DMS79 (cell line): ENCODE measurements around the gene NSMCE1.

ENCODE experiments used
- DNase-seq: peaks from one replicate; lab custom pipeline; 2025; lab: John Stamatoyannopoulos, UW

The NSMCE1 gene

GRCh38 chr16:27193300-27193990 lies 75.1 kb downstream of the NSMCE1 start:
- no peak for DNase-seq

GRCh38 chr16:27191352-27191924 lies 77.1 kb downstream of the NSMCE1 start:
- no peak for DNase-seq

DNA sequence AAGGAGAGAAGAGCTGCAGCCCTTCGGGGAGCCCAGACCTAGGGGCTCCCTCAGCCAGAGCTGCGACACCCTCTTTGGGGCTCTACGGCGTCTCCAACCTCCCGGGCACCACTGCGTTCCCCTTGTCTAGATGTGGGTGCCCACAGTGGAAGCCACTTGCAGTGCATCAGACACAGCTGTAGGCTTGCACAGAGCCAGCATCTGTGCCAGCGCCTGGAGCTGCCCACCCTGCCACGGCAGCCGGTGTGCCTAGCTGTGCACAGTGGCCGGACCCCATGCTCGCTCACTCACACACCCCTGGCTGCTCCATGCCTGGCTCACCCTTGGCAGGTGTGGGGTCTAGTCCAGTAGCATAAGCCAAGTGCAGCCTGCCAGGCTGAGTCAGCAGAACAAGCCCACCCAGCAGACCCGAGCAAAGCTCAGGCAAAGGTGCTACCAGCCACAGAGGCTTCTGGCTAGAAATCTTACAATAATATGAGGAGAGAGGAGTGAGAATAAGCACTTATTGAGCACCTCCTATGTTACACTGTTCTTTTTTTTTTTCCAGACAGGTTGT lies 78.2 kb downstream of the NSMCE1 start:
- no peak for DNase-seq

GRCh38 chr16:27189335-27189972 lies 79.1 kb downstream of the NSMCE1 start:
- no peak for DNase-seq

DNA sequence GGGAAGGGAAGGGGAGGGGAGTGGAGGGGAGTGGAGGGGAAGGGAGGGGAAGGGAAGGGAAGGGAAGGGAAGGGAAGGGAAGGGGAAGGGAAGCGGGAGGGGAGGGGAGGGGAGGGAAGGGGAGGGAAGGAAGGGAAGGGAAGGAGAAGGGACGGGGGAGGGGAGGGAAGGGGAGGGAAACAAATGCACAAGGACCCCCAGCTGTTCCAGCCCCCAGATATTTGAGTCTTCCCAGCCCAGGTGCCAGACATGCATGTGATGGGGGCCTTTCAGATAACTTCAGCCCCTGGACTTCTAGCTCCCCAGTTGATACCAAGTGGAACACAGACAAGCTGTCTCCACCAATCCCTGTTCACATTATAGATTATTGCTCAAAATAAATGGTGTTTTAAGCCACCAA lies 79.9 kb downstream of the NSMCE1 start:
- DNase-seq: no peak

DNA sequence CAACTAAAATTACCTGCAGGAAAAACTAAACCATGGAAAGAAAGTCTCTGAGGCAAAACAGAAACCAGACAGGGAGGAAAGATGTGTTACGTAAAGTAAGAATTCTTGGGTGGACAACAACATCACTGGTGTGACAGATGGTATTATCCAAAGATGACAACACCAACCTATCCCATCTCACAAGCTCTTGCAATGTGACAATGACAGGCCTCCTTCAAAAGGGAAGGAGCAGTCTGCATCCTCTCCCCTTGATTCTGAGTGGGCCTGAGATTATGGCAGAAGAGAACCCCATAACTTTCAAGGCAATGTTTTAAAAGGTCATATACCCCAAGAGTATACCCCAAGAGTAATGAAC lies 82.8 kb downstream of the NSMCE1 start:
- no peak for DNase-seq

DNA sequence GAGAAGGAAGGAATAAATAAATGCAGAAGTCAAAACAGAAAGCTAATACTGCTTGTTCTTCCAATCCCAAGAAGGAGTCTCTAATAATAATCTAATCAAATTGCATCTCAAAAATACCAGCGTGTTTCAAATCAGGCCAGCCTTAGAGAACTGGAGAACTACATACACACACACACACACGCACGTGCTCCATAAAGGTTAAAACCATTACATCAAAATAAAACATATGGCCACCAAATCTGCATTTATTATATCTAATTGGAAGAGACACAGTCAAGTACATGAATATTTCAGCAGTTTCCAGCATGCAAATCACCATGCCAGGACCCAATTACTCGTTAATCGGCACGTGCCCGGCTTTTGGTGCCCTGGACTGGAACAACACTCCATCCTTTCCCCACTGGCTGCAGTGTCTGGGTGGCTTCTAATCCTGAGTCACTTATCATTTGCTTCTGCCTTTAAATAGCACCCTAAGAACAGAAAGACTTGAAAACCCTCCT lies 85.6 kb downstream of the NSMCE1 start:
- no peak for DNase-seq

GRCh38 chr16:27181019-27181790 lies 87.4 kb downstream of the NSMCE1 start:
- DNase-seq: no peak

DNA sequence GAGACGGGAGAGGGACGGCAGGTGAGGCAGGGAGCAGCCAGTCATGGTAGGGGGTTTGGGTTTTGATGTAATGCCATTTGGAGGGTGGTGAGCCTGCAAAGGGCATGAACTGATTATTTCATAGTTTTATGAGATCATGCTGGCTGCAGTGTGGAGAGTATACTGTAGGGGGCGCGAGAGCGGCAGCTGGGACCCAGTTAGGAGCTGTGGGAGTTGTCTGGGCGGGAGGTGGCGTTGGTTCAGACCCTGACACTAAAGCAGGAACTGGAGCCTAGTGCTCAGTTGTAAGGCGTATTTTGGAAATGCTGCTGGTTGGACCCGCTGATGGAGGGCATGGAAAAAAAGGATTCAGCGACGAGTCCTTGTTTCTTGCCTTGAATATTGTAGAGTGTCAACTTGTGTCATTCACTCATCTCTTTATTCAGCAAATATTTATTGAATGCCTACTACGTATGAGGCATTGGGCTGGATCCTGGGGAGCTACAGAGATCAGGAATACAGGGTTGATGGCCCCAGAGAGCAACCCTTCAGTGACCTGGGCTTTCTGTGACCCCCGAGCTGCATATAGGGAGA lies 89.0 kb downstream of the NSMCE1 start:
- DNase-seq: no peak

DNA sequence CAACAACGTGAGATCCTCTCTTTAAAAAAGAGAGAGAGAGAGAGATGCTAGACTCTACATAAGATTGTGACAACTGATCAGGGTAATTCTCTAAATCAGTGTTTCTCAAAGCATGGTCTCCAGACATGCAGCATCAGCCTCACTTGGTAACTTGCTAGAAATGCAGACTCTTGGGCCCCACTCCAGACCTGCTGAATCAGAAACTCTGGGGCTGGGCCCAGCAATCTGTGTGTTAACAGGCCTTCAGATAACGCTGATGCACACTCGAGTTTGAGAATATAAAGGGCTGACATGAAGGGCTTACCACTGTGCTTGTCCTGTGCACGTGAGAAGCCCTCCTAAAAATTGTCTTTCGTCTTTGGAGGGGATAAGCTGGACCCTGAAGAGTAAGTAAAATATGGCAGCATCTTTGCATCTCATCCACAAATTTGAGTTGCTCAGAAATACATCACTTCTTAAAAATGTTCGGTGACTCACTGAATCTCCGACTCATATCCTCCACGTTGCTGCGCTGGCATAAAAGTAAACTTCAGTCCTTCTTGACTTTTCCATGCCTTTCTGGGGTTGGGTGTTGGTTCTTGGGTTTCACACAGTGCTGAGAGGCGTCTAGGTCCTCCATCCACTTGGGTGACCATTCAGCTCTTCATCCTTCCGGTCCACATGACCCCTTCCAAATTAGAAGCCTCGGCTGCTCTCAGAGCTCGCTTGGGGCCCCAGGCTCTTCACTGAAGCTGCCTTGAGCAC lies 91.4 kb downstream of the NSMCE1 start:
- no peak for DNase-seq

- no peak for DNase-seq
These were observed 92.7 kb downstream of the NSMCE1 start for GRCh38 chr16:27175888-27176287.
